Testis (tissue), 2 donors: ENCODE data around the gene MTA1.

Experiments used
- CTCF ChIP-seq, 3 experiments: fragments of 450-650 bp in 2 of 3; fragments of 200-600 bp in 1 of 3; sonication (generic) in 1 of 3; IDR thresholded peaks; one replicate each; pipeline ENCODE4 v1.5.1; 2016 to 2019; ENCODE audit warnings: antibody characterized with exemption in 3 of 3, mild to moderate bottlenecking in 2 of 3, moderate library complexity in 1 of 3
- POLR2A ChIP-seq: fragments of 450-650 bp; IDR thresholded peaks from one replicate; pipeline ENCODE4 v1.6.1; 2017; ENCODE audit warnings: antibody characterized with exemption, mild to moderate bottlenecking, moderate library complexity

- no peak for TF ChIP-seq CTCF (IDR thresholded peaks at IDR 0.05)
- TF ChIP-seq POLR2A, result no peak
Measured at GRCh38 chr14:105442834-105443233, 23.2 kb downstream of the MTA1 start.
